Heart right ventricle (tissue), 16 donors: ENCODE data around the gene SIL1. TPM values are rescaled to one million over a fixed set of nuclear protein-coding genes. Genes with fewer than 3 reads are reported as not detected.
A peak's percentile ranks its signal among the peaks of the same experiment; 100 is the strongest.

Source experiments
- ATAC-seq, 8 donors: fragments of 200-7000 bp; cut with Tn5 transposase; one replicate each; pipeline ENCODE4 v1.9.1; 2020; ENCODE audit warnings: mild to moderate bottlenecking in 8 of 8, moderate library complexity in 8 of 8, moderate number of reproducible peaks in 1 of 8
- DNase-seq, 2 donors: peaks; one replicate each; pipeline ENCODE4 v3.0.0-alpha.2; 2020
- H3K27ac ChIP-seq, 10 donors: fragments of 200-600 bp; sonication (generic) in 2 of 10; one replicate each; pipeline versions ENCODE4 v1.5.0 to v1.8.0; 2020 to 2022; ENCODE audit warnings: mild to moderate bottlenecking in 3 of 10
- H3K27me3 ChIP-seq, 7 donors: fragments of 200-600 bp; one replicate each; pipeline ENCODE4 v1.8.0; 2021 to 2022; ENCODE audit warnings: mild to moderate bottlenecking in 2 of 7
- H3K36me3 ChIP-seq, 9 donors: fragments of 200-600 bp; sonication (generic) in 1 of 9; one replicate each; pipeline versions ENCODE4 v1.5.0 to v1.8.0; 2020 to 2022; ENCODE audit warnings: mild to moderate bottlenecking in 2 of 9
- H3K4me1 ChIP-seq, 9 donors: fragments of 200-600 bp; sonication (generic) in 1 of 9; one replicate each; pipeline versions ENCODE4 v1.5.0 to v1.8.0; 2020 to 2022; ENCODE audit warnings: mild to moderate bottlenecking in 4 of 9
- H3K4me3 ChIP-seq, 10 donors: fragments of 200-600 bp; sonication (generic) in 2 of 10; one replicate each; pipeline versions ENCODE4 v1.5.0 to v1.8.0; 2020 to 2022; ENCODE audit warnings: mild to moderate bottlenecking in 7 of 10, moderate library complexity in 2 of 10
- H3K9me3 ChIP-seq, 11 donors: fragments of 200-600 bp in 10 of 11; sonication (generic) in 2 of 11; one replicate each; pipeline versions ENCODE4 v1.5.0 to v1.8.0; 2013 to 2022; ENCODE audit warnings: mild to moderate bottlenecking in 2 of 11, control low read depth in 1 of 11, moderate library complexity in 1 of 11
- WGBS, 2 donors: extraction: QIAGEN DNeasy Blood & Tissue Kit; methylation state at CpG; one replicate each; pipeline ENCODE4 v1.1.7; 2013; ENCODE audit warnings: inconsistent platforms in 1 of 2; 5-methylcytosine and 5-hydroxymethylcytosine counted together
- intact Hi-C, 10 donors: fragments of 100-400 bp; cut with DNase I; formaldehyde crosslinking; loops; one replicate each; pipeline versions ENCODE4 v1.11.1 to v1.14.2; 2022
- polyA plus RNA-seq, 2 donors: library from polyadenylated mRNA; stranded (reverse); fragments of 200-250 nt; gene quantifications; one replicate each; pipeline ENCODE4 v1.2.3, GENCODE V29; 2013
- total RNA-seq, 10 donors: library from RNA; stranded (reverse); fragmentation: NEBNext Ultra II Directional in 3 of 10; extraction: Animal tissue kit (Norgen Biotek cat#: 25700) in 3 of 10; gene quantifications; one replicate each; pipeline versions ENCODE4 v1.2.1 to v1.2.4, GENCODE V29; 2021 to 2023
- TF ChIP-seq, protein P1 (sequence below), 9 donors: fragments of 200-600 bp; sonication (generic) in 2 of 9; IDR thresholded peaks; one replicate each; pipeline versions ENCODE4 v1.5.0 to v1.8.0; 2021 to 2022; ENCODE audit warnings: antibody characterized with exemption in 9 of 9, mild to moderate bottlenecking in 5 of 9, moderate library complexity in 1 of 9
- donor health status: Arrhythmogenic right ventricular cardiomyopathy.
- donor health status: ischemic (EF 13 %, LVEDD 7.1; RV severe dilation, severe dysfunction).
- donor health status: healthy with polysubstance abuse.
- donor health status: DM: no; HTN: yes; CAD: no.
- donor health status: DM: no; HTN: no; CAD: no.
- donor health status: ischemic (EF 25% LVEDD 6.9; RV normal size, moderate dysfunction).
- donor health status: ischemic (EF 25% LVEDD 5.7; RV mildly dilated, moderate dysfunction).
- donor health status: healthy.
- donor health status: DM: yes; HTN: yes; CAD: no.
- donor health status: Ischemic cardiomyopathy.
- donor health status: ischemic (EF 35%, LVEDD 5.7; RV mildly dilated, moderate dysfunction).
- donor health status: nonischemic (EF 11% LVEDD 7.7; RV severe dilation, severe dysfunction).
- donor health status: DM: yes; HTN: yes; CAD: no.
- donor health status: PGD.
- donor health status: ischemic (EF 29% LVEDD 5.4; RV normal size, mild dysfunction).
- donor health status: nonischemic (EF 23%, LVEDD 6.1; RV moderate dilation, normal function).

SIL1 gene
- total and polyA plus RNA-seq, 12 donors = 26.7 to 94.7 (median 44.3) TPM

GRCh38 chr5:138920181-138920580 is 278.0 kb downstream of the SIL1 start:
- no peak for DNase-seq
- Histone ChIP-seq H3K27me3 (no peaks in the 10 kb centered on the region), H3K4me3 (no peak overlapping the region), H3K27ac (no peak overlapping the region), H3K4me1 (peaks cover 0 to 30% (median 6%) of the 10 kb centered on the region in 9 donors), H3K36me3 (peaks cover 0 to 65% (median 9%) of the 10 kb centered on the region in 9 donors), H3K9me3 (no peaks in the 10 kb centered on the region)
- peak in 2 of 8 donors; percentile 15 to 56 for ATAC-seq
- WGBS, 2 donors = 84 to 98% methylated on average over 8 of the region's 8 CpGs
- TF ChIP-seq, protein P1, sequence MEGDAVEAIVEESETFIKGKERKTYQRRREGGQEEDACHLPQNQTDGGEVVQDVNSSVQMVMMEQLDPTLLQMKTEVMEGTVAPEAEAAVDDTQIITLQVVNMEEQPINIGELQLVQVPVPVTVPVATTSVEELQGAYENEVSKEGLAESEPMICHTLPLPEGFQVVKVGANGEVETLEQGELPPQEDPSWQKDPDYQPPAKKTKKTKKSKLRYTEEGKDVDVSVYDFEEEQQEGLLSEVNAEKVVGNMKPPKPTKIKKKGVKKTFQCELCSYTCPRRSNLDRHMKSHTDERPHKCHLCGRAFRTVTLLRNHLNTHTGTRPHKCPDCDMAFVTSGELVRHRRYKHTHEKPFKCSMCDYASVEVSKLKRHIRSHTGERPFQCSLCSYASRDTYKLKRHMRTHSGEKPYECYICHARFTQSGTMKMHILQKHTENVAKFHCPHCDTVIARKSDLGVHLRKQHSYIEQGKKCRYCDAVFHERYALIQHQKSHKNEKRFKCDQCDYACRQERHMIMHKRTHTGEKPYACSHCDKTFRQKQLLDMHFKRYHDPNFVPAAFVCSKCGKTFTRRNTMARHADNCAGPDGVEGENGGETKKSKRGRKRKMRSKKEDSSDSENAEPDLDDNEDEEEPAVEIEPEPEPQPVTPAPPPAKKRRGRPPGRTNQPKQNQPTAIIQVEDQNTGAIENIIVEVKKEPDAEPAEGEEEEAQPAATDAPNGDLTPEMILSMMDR (IDR thresholded peaks at IDR 0.05) = no peak
- intact Hi-C loops = loop anchor here in 1 of 10 donors (10.0 kb wide), 1 partner anchor 275 kb away; no protein-coding TSS in a partner anchor

GRCh38 chr5:138918686-138919085 is 279.5 kb downstream of the SIL1 start:
- Histone ChIP-seq H3K4me1 (peaks cover 0 to 35% (median 13%) of the 10 kb centered on the region in 9 donors), H3K27me3 (no peaks in the 10 kb centered on the region), H3K36me3 (peaks cover 0 to 58% (median 0%) of the 10 kb centered on the region in 9 donors), H3K4me3 (no peak overlapping the region), H3K27ac (peak overlapping the region in 1 of 10 donors; percentile 12), H3K9me3 (no peaks in the 10 kb centered on the region)
- TF ChIP-seq, protein P1 (IDR thresholded peaks at IDR 0.05) = no peak
- intact Hi-C loops = loop anchor here in 1 of 10 donors (10.0 kb wide), 1 partner anchor 636 kb away; no protein-coding TSS in a partner anchor
- WGBS, 2 donors = 68 to 69% methylated on average over 4 of the region's 4 CpGs
- DNase-seq (no peak), ATAC-seq (no peak)

DNA sequence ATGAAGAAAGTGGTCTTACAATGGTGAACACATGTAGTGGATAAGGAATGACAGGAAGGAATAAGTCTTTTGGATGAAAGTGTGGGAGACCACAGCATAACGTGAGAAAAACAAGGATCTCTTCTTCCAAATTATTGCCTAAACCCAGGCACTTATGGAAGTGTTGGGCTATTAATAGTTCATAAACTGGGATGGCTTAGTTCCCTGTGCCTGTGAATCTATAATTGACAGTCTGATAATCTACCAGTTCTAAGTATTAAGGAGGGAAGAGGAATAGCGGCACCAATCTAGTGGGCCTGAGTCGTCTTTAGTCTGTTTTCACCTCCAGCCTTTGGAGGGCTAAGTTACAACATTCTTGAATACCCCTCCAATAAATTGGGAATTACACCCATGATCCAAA is 283.8 kb downstream of the SIL1 start:
- ATAC-seq (peak in 7 of 8 donors; percentile 55 to 85 (median 78)), DNase-seq (no peak)
- Histone ChIP-seq H3K27me3 (no peaks in the 10 kb centered on the region), H3K27ac (peak overlapping the region in 9 of 10 donors; percentile 23 to 77 (median 61)), H3K4me3 (no peak overlapping the region), H3K4me1 (peaks cover 0 to 39% (median 27%) of the 10 kb centered on the region in 9 donors), H3K36me3 (peaks cover 0 to 72% (median 0%) of the 10 kb centered on the region in 9 donors), H3K9me3 (no peaks in the 10 kb centered on the region)
- intact Hi-C loops = loop anchor here in 1 of 10 donors (5.0 to 10.0 kb wide), 2 partner anchors 63 to 640 kb away; no protein-coding TSS in a partner anchor
- WGBS, 2 donors = 54 to 73% methylated on average over 3 of the region's 3 CpGs
- TF ChIP-seq, protein P1 (IDR thresholded peaks at IDR 0.05) = no peak

DNA sequence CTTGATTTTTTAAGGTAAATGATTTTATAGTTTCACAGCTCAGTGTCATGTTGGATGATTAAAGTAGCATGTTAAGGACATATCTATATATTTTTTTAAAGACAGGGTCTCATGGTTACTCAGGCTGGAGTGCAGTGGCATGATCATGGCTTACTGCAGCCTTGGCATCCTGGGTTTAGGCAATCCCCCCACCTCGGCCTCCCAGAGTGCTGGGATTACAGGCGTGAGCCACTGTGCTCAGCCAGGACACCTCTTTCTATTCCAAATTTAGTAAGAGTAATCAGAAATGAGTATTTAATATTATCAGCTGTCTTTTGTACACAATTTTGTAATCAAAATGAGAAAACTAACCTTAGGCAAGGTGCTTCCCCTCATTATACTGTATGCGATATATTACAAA is 284.4 kb downstream of the SIL1 start:
- Histone ChIP-seq H3K27ac (peak overlapping the region in 8 of 10 donors; percentile 23 to 77 (median 64)), H3K4me3 (no peak overlapping the region), H3K4me1 (peaks cover 0 to 37% (median 22%) of the 10 kb centered on the region in 9 donors), H3K36me3 (peaks cover 0 to 69% (median 0%) of the 10 kb centered on the region in 9 donors), H3K27me3 (no peaks in the 10 kb centered on the region), H3K9me3 (no peaks in the 10 kb centered on the region)
- 69 to 83% methylated on average over 3 of the region's 3 CpGs for WGBS, 2 donors
- intact Hi-C loops = loop anchor here in 1 of 10 donors (5.0 to 10.0 kb wide), 2 partner anchors 64 to 641 kb away; no protein-coding TSS in a partner anchor
- TF ChIP-seq, protein P1 (IDR thresholded peaks at IDR 0.05) = no peak
- DNase-seq (no peak), ATAC-seq (peak in 2 of 8 donors; percentile 40 to 75)
